ENCODE data around the gene BTBD9.

The BTBD9 gene

GRCh38 chr6:38637756-38638155 is 2.0 kb downstream of the BTBD9 start:
- Histone ChIP-seq H3K4me2 (ENCODE audit: low read length) (no peak overlapping the region), H3K36me3 (ENCODE audit: control insufficient read depth, low read length) (no peaks in the 10 kb centered on the region), H3K79me2 (ENCODE audit: control insufficient read depth, low read length) (peaks cover 23% of the 10 kb centered on the region), H4K20me1 (ENCODE audit: control insufficient read depth, insufficient read depth, low read depth, low read length) (no peaks in the 10 kb centered on the region), H3K27ac (ENCODE audit: low read depth, low read length) (no peak overlapping the region), H3K4me3 (ENCODE audit: low read length) (no peak overlapping the region), H3K9me3 (ENCODE audit: control insufficient read depth, insufficient read depth, low read length) (no peaks in the 10 kb centered on the region), H3F3A (ENCODE audit: control insufficient read depth, insufficient read depth) (peaks cover 5% of the 10 kb centered on the region; the same call in 1 of the 2 replicates), H3K9me2 (replicated peaks; ENCODE audit: control insufficient read depth, low read length) (no peaks in the 10 kb centered on the region), H3K4me1 (ENCODE audit: control insufficient read depth, low read length) (peaks cover 28% of the 10 kb centered on the region), H3K27me3 (ENCODE audit: control insufficient read depth, low read length) (no peaks in the 10 kb centered on the region)
- TF ChIP-seq, protein P1, sequence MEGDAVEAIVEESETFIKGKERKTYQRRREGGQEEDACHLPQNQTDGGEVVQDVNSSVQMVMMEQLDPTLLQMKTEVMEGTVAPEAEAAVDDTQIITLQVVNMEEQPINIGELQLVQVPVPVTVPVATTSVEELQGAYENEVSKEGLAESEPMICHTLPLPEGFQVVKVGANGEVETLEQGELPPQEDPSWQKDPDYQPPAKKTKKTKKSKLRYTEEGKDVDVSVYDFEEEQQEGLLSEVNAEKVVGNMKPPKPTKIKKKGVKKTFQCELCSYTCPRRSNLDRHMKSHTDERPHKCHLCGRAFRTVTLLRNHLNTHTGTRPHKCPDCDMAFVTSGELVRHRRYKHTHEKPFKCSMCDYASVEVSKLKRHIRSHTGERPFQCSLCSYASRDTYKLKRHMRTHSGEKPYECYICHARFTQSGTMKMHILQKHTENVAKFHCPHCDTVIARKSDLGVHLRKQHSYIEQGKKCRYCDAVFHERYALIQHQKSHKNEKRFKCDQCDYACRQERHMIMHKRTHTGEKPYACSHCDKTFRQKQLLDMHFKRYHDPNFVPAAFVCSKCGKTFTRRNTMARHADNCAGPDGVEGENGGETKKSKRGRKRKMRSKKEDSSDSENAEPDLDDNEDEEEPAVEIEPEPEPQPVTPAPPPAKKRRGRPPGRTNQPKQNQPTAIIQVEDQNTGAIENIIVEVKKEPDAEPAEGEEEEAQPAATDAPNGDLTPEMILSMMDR (IDR thresholded peaks at IDR 0.05; ENCODE audit: low read depth, low read length, poor library complexity, severe bottlenecking) = no peak
- no peak for TF ChIP-seq EZH2phosphoT487 (IDR thresholded peaks at IDR 0.05; ENCODE audit: borderline replicate concordance, low read length)

GRCh38 chr6:38636027-38636426 is 3.7 kb downstream of the BTBD9 start:
- H4K20me1 ChIP-seq (ENCODE audit: control insufficient read depth, insufficient read depth, low read depth, low read length) = no peaks in the 10 kb centered on the region
- no peaks in the 10 kb centered on the region for H3K9me3 ChIP-seq (ENCODE audit: control insufficient read depth, insufficient read depth, low read length)
- no peaks in the 10 kb centered on the region for H3K27me3 ChIP-seq (ENCODE audit: control insufficient read depth, low read length)
- peaks cover 5% of the 10 kb centered on the region; the same call in 1 of the 2 replicates for H3F3A ChIP-seq (ENCODE audit: control insufficient read depth, insufficient read depth)
- H3K9me2 ChIP-seq (replicated peaks; ENCODE audit: control insufficient read depth, low read length) = no peaks in the 10 kb centered on the region
- peaks cover 38% of the 10 kb centered on the region for H3K4me1 ChIP-seq (ENCODE audit: control insufficient read depth, low read length)
- no peak overlapping the region for H3K4me3 ChIP-seq (ENCODE audit: low read length)
- no peak overlapping the region for H3K27ac ChIP-seq (ENCODE audit: low read depth, low read length)
- no peaks in the 10 kb centered on the region for H3K36me3 ChIP-seq (ENCODE audit: control insufficient read depth, low read length)
- no peak for TF ChIP-seq EZH2phosphoT487 (IDR thresholded peaks at IDR 0.05; ENCODE audit: borderline replicate concordance, low read length)
- TF ChIP-seq, protein P1 (IDR thresholded peaks at IDR 0.05; ENCODE audit: low read depth, low read length, poor library complexity, severe bottlenecking) = no peak
- peaks cover 16% of the 10 kb centered on the region for H3K79me2 ChIP-seq (ENCODE audit: control insufficient read depth, low read length)
- H3K4me2 ChIP-seq (ENCODE audit: low read length) = no peak overlapping the region

- H4K20me1 ChIP-seq (ENCODE audit: control insufficient read depth, insufficient read depth, low read depth, low read length) = no peaks in the 10 kb centered on the region
- no peaks in the 10 kb centered on the region for H3K9me3 ChIP-seq (ENCODE audit: control insufficient read depth, insufficient read depth, low read length)
These were observed 5.2 kb downstream of the BTBD9 start for GRCh38 chr6:38634518-38634917.

More at GRCh38 chr6:38634518-38634917, 5.2 kb downstream of the BTBD9 start:
- no peak overlapping the region for H3K4me3 ChIP-seq (ENCODE audit: low read length)
- no peak overlapping the region for H3K4me2 ChIP-seq (ENCODE audit: low read length)
- peaks cover 34% of the 10 kb centered on the region for H3K4me1 ChIP-seq (ENCODE audit: control insufficient read depth, low read length)
- no peak overlapping the region for H3K27ac ChIP-seq (ENCODE audit: low read depth, low read length)
- peaks cover 10% of the 10 kb centered on the region for H3K79me2 ChIP-seq (ENCODE audit: control insufficient read depth, low read length)
- no peaks in the 10 kb centered on the region for H3K9me2 ChIP-seq (replicated peaks; ENCODE audit: control insufficient read depth, low read length)
- H3F3A ChIP-seq (ENCODE audit: control insufficient read depth, insufficient read depth) = peaks cover 5% of the 10 kb centered on the region; the same call in 1 of the 2 replicates
- TF ChIP-seq, protein P1 (IDR thresholded peaks at IDR 0.05; ENCODE audit: low read depth, low read length, poor library complexity, severe bottlenecking) = no peak
- TF ChIP-seq EZH2phosphoT487 (IDR thresholded peaks at IDR 0.05; ENCODE audit: borderline replicate concordance, low read length) = no peak
- H3K36me3 ChIP-seq (ENCODE audit: control insufficient read depth, low read length) = no peaks in the 10 kb centered on the region
- H3K27me3 ChIP-seq (ENCODE audit: control insufficient read depth, low read length) = no peaks in the 10 kb centered on the region

Measured in DOHH2 (cell line).